OCI-M1 (cell line): ENCODE results near the gene XPNPEP2.

Experiments
- DNase-seq: peaks from one replicate; lab custom pipeline; 2025; lab: John Stamatoyannopoulos, UW

The XPNPEP2 gene

GRCh38 chrX:129780441-129781105, 41.8 kb downstream of the XPNPEP2 start:
- no peak for DNase-seq

- peak; percentile 61 for DNase-seq
These were observed 42.4 kb downstream of the XPNPEP2 start for GRCh38 chrX:129781134-129781672.

GRCh38 chrX:129781680-129782495, 43.1 kb downstream of the XPNPEP2 start:
- no peak for DNase-seq

- no peak for DNase-seq
These were observed 43.9 kb downstream of the XPNPEP2 start for GRCh38 chrX:129782706-129783105.

- no peak for DNase-seq
These were observed 44.5 kb downstream of the XPNPEP2 start for GRCh38 chrX:129783291-129783713.

GRCh38 chrX:129784371-129784770, 45.6 kb downstream of the XPNPEP2 start:
- DNase-seq: no peak

GRCh38 chrX:129785160-129785947, 46.6 kb downstream of the XPNPEP2 start:
- no peak for DNase-seq

- DNase-seq: peak; percentile 70
These were observed 47.5 kb downstream of the XPNPEP2 start for GRCh38 chrX:129786210-129786651.

- DNase-seq: no peak
These were observed 48.7 kb downstream of the XPNPEP2 start for GRCh38 chrX:129787336-129788055.

- DNase-seq: no peak
These were observed 49.7 kb downstream of the XPNPEP2 start for GRCh38 chrX:129788527-129788926.

- no peak for DNase-seq
These were observed 51.4 kb downstream of the XPNPEP2 start for GRCh38 chrX:129790146-129790545.

GRCh38 chrX:129790808-129791207, 52.0 kb downstream of the XPNPEP2 start:
- DNase-seq: no peak

GRCh38 chrX:129791336-129791735, 52.6 kb downstream of the XPNPEP2 start:
- DNase-seq: no peak

GRCh38 chrX:129791961-129792570, 53.3 kb downstream of the XPNPEP2 start:
- no peak for DNase-seq

GRCh38 chrX:129792586-129793291, 54.0 kb downstream of the XPNPEP2 start:
- no peak for DNase-seq

- DNase-seq: no peak
These were observed 54.9 kb downstream of the XPNPEP2 start for GRCh38 chrX:129793604-129794191.

GRCh38 chrX:129795584-129795983, 56.8 kb downstream of the XPNPEP2 start:
- DNase-seq: no peak

GRCh38 chrX:129797251-129797906, 58.6 kb downstream of the XPNPEP2 start:
- DNase-seq: no peak

- no peak for DNase-seq
These were observed 59.7 kb downstream of the XPNPEP2 start for GRCh38 chrX:129798456-129798855.

- DNase-seq: no peak
These were observed 60.1 kb downstream of the XPNPEP2 start for GRCh38 chrX:129798888-129799287.
